ENCODE measurements around the gene ETV2. TPM values are rescaled to one million over a fixed set of nuclear protein-coding genes. Genes with fewer than 3 reads are reported as not detected.

ETV2 gene
- total RNA-seq, 1 experiment from 2014 or later: 1.5 TPM

DNA sequence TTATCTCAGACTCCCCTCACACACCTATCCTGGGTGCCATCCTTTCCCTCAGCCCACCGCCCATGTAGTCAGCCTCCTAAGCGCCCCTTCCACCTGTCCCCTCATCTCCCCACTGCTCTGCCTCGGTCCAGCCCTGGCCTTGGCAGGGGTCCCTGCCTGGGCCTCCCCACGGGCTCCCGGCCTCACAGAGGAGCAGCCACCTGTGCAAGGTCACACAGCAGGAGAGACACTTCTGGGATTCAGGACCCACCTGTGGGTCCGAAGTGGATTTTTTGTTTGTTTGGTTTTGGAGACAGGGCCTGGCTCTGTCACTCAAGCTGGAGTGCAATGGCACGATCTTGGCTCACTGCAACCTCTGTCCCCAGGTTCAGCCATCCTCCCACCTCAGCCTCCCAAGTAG, 24.1 kb downstream of the ETV2 start (continued):
- TF ChIP-seq SIN3A (IDR thresholded peaks at IDR 0.05; ENCODE audit: low read depth): no peak
- TF ChIP-seq, protein P1, sequence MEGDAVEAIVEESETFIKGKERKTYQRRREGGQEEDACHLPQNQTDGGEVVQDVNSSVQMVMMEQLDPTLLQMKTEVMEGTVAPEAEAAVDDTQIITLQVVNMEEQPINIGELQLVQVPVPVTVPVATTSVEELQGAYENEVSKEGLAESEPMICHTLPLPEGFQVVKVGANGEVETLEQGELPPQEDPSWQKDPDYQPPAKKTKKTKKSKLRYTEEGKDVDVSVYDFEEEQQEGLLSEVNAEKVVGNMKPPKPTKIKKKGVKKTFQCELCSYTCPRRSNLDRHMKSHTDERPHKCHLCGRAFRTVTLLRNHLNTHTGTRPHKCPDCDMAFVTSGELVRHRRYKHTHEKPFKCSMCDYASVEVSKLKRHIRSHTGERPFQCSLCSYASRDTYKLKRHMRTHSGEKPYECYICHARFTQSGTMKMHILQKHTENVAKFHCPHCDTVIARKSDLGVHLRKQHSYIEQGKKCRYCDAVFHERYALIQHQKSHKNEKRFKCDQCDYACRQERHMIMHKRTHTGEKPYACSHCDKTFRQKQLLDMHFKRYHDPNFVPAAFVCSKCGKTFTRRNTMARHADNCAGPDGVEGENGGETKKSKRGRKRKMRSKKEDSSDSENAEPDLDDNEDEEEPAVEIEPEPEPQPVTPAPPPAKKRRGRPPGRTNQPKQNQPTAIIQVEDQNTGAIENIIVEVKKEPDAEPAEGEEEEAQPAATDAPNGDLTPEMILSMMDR (IDR thresholded peaks at IDR 0.05 in 2 of 3, conservative IDR thresholded peaks at IDR 0.05 in 1 of 3; ENCODE audit: borderline replicate concordance in 1 of 3, insufficient read depth in 1 of 3, low read depth in 2 of 3, low read length in 2 of 3): no peak

DNA sequence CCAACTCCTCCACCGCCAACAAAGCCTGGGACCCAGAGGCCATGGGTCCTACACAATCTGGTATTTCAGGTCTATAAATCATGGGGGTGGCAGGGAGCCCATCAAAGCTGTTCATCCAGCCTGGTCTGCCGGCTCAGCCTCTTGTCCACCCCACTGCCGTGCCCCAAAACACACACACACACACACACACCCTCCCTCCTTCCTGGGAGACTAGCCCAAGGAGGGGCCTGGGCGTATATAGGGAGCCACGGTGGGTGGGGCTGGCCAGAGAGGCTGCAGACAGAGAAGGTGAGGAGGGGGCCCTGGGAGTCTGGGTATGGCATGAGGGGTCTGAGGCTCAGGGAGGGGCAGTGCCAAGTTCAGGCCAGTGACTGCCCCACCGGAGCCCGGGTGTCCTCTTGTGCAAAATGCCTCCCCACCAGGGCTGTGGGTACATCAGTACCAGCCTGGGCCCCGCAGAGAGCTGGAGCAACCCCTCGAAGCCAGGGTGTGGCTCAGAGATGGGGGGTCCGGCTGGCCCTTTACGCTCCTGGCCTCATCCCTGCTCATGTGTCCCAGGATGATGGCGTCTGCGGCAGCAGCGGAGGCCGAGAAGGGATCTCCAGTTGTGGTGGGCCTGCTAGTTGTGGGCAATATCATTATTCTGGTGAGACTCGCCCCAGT, 24.8 kb downstream of the ETV2 start, which contains the start of gene UPK1A:
UPK1A (plus strand) TSS at position 267 of the 663 bp plus-strand sequence; CDS start at position 563, 296 bp downstream.
- intact Hi-C loops (cut with micrococcal nuclease): no loop called here
- TF ChIP-seq EGR1 (IDR thresholded peaks at IDR 0.05; ENCODE audit: low read depth): no peak
- no peak for TF ChIP-seq YY1 (IDR thresholded peaks at IDR 0.05; ENCODE audit: extremely low read depth, insufficient replicate concordance, low read depth, low read length)
- no peak for TF ChIP-seq POLR2AphosphoS5 (IDR thresholded peaks at IDR 0.05; ENCODE audit: low read depth, low read length)
- TF ChIP-seq POLR2A (IDR thresholded peaks at IDR 0.05; ENCODE audit: borderline replicate concordance, extremely low read depth, insufficient read depth, insufficient read length): no peak
- no peak for TF ChIP-seq CBX3 (IDR thresholded peaks at IDR 0.05; ENCODE audit: low read depth)
- no peak for TF ChIP-seq SIN3A (IDR thresholded peaks at IDR 0.05; ENCODE audit: low read depth)
- TF ChIP-seq, protein P1 (IDR thresholded peaks at IDR 0.05 in 2 of 3, conservative IDR thresholded peaks at IDR 0.05 in 1 of 3; ENCODE audit: borderline replicate concordance in 1 of 3, insufficient read depth in 1 of 3, low read depth in 2 of 3, low read length in 2 of 3): no peak
- TF ChIP-seq CEBPB (IDR thresholded peaks at IDR 0.05; ENCODE audit: low read depth): no peak
- no peak for TF ChIP-seq EZH2 (IDR thresholded peaks at IDR 0.05)
- TF ChIP-seq TCF7L2 (IDR thresholded peaks at IDR 0.05; ENCODE audit: borderline replicate concordance, extremely low read depth, insufficient read depth, insufficient read length): no peak
- TF ChIP-seq, protein P2, sequence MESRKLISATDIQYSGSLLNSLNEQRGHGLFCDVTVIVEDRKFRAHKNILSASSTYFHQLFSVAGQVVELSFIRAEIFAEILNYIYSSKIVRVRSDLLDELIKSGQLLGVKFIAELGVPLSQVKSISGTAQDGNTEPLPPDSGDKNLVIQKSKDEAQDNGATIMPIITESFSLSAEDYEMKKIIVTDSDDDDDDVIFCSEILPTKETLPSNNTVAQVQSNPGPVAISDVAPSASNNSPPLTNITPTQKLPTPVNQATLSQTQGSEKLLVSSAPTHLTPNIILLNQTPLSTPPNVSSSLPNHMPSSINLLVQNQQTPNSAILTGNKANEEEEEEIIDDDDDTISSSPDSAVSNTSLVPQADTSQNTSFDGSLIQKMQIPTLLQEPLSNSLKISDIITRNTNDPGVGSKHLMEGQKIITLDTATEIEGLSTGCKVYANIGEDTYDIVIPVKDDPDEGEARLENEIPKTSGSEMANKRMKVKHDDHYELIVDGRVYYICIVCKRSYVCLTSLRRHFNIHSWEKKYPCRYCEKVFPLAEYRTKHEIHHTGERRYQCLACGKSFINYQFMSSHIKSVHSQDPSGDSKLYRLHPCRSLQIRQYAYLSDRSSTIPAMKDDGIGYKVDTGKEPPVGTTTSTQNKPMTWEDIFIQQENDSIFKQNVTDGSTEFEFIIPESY (IDR thresholded peaks at IDR 0.05; ENCODE audit: extremely low read depth, insufficient replicate concordance, low read length): no peak
- TF ChIP-seq, protein P3, sequence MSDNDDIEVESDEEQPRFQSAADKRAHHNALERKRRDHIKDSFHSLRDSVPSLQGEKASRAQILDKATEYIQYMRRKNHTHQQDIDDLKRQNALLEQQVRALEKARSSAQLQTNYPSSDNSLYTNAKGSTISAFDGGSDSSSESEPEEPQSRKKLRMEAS (IDR thresholded peaks at IDR 0.05): no peak
- no peak for TF ChIP-seq ELF1 (IDR thresholded peaks at IDR 0.05; ENCODE audit: borderline replicate concordance, low read depth)
- no peak for TF ChIP-seq FOSL1 (IDR thresholded peaks at IDR 0.05; ENCODE audit: low read depth)
- TF ChIP-seq ZNF274 (IDR thresholded peaks at IDR 0.05; ENCODE audit: low read depth, low read length): no peak
- no peak for TF ChIP-seq ZFX (IDR thresholded peaks at IDR 0.05)
- H3K9me2 ChIP-seq (ENCODE audit: insufficient read depth): no peaks in the 10 kb centered on the region
- no TSS peak for BruUV-seq (replicated peaks)
- no peak for DNase-seq (ENCODE audit: low read depth, low spot score)
- H3K27ac ChIP-seq (ENCODE audit: low read depth, low read length): no peak within 1 kb of the TSS
- no peak within 1 kb of the TSS for H3K4me3 ChIP-seq (replicated peaks in 1 of 2; ENCODE audit: low read depth in 1 of 2, low read length in 2 of 2)
- no peaks in the 10 kb centered on the region for H3K9me3 ChIP-seq (ENCODE audit: control insufficient read depth in 1 of 2, insufficient read depth in 1 of 2, low read depth in 1 of 2, low read length in 2 of 2)
- H3K4me1 ChIP-seq (ENCODE audit: control insufficient read depth in 1 of 2, insufficient read depth in 2 of 2, low read length in 2 of 2): no peaks in the 10 kb centered on the region
- H2AFZ ChIP-seq (ENCODE audit: low read depth, low read length, poor library complexity, severe bottlenecking): no peak within 1 kb of the TSS
- no peak within 1 kb of the TSS for H3K9ac ChIP-seq (ENCODE audit: low read length)
- no peak for ATAC-seq
- no peaks in the 10 kb centered on the region for H3K79me2 ChIP-seq (ENCODE audit: insufficient read depth, low read length)
- ChIA-PET CTCF (no interaction called here), RAD21 (ENCODE audit: low non-redundant PET in 1 of 2, low total read pairs in 2 of 2, uncharacterized antibody in 2 of 2, unreplicated experiment in 2 of 2) (no interaction called here), POLR2A (no interaction called here)
- H3K36me3 ChIP-seq (ENCODE audit: control insufficient read depth in 1 of 2, insufficient read depth in 2 of 2, low read length in 2 of 2): no peaks in the 10 kb centered on the region
- H4K20me1 ChIP-seq (ENCODE audit: insufficient read depth): no peaks in the 10 kb centered on the region
- peaks cover 5% of the 10 kb centered on the region; the same call in 1 of the 2 replicates for H3K27me3 ChIP-seq (ENCODE audit: insufficient read depth, low read length)
- H3K4me2 ChIP-seq (ENCODE audit: low read length): no peak within 1 kb of the TSS

Data from HCT116 (cell line).